Measurements from ENCODE around the gene HBD. TPM values are rescaled to one million over a fixed set of nuclear protein-coding genes. Genes with fewer than 3 reads are reported as not detected.

The HBD gene
- total RNA-seq, 2 experiments from 2014 or later = not detected

- ChIA-PET POLR2A (no interaction called here), CTCF (ENCODE audit: unreplicated experiment) (no interaction called here)
- Histone ChIP-seq H3K36me3 (ENCODE audit: insufficient read depth, low read length) (no peaks in the 10 kb centered on the region), H2AFZ (ENCODE audit: low read length) (no peak within 1 kb of the TSS), H4K20me1 (ENCODE audit: insufficient read depth, low read length) (no peaks in the 10 kb centered on the region), H3K4me2 (ENCODE audit: low read length) (no peak within 1 kb of the TSS), H3K4me3 (ENCODE audit: low read depth, low read length, poor library complexity, severe bottlenecking) (no peak within 1 kb of the TSS), H3K4me1 (ENCODE audit: insufficient read depth, low read length, poor library complexity, severe bottlenecking) (no peaks in the 10 kb centered on the region), H3K9me3 (ENCODE audit: low read length) (no peaks in the 10 kb centered on the region), H3K79me2 (ENCODE audit: insufficient read depth, low read depth, low read length) (no peaks in the 10 kb centered on the region), H3K27ac (ENCODE audit: low read depth, low read length, poor library complexity, severe bottlenecking) (no peak within 1 kb of the TSS), H3K9me2 (ENCODE audit: insufficient read depth, low read length) (no peaks in the 10 kb centered on the region)
- BruUV-seq (replicated peaks) = no TSS peak
- intact Hi-C loops (cut with micrococcal nuclease; ENCODE audit: unreplicated experiment) = no loop called here
- TF ChIP-seq, protein P1, sequence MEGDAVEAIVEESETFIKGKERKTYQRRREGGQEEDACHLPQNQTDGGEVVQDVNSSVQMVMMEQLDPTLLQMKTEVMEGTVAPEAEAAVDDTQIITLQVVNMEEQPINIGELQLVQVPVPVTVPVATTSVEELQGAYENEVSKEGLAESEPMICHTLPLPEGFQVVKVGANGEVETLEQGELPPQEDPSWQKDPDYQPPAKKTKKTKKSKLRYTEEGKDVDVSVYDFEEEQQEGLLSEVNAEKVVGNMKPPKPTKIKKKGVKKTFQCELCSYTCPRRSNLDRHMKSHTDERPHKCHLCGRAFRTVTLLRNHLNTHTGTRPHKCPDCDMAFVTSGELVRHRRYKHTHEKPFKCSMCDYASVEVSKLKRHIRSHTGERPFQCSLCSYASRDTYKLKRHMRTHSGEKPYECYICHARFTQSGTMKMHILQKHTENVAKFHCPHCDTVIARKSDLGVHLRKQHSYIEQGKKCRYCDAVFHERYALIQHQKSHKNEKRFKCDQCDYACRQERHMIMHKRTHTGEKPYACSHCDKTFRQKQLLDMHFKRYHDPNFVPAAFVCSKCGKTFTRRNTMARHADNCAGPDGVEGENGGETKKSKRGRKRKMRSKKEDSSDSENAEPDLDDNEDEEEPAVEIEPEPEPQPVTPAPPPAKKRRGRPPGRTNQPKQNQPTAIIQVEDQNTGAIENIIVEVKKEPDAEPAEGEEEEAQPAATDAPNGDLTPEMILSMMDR (conservative IDR thresholded peaks at IDR 0.05; ENCODE audit: low read length) = no peak
- TF ChIP-seq EZH2phosphoT487 (IDR thresholded peaks at IDR 0.05; ENCODE audit: borderline replicate concordance, low read depth, low read length) = no peak
- DNase-seq (ENCODE audit: low spot score) = no peak
Observed at GRCh38 chr11:5200582-5200981, 33.7 kb downstream of the HBD start, which contains the start of gene OR51V1. TSS of gene OR51V1 (minus strand) at chr11:5200682. CDS start at chr11:5200682, 0 bp downstream.

DNA sequence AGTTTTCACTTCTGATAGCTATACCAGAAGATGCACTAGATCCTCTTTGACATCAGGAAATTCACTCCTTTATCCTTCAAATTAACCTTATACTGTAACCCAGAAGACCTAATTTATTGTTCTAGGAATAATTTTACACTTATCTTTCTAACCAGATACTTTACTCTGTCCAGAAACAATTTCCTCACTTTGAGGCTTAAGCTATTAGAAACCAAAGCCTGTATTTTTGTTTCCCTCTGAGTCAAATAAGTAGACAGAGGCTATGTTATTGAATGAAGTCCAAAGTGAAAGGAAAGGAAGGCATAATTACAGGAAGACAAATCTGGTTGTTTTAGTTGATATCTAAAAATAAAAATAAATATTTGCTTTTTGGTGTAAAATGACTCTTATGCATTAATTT lies 36.0 kb downstream of the HBD start:
- no peaks in the 10 kb centered on the region for H3K79me2 ChIP-seq (ENCODE audit: insufficient read depth, low read depth, low read length)
- H3K36me3 ChIP-seq (ENCODE audit: insufficient read depth, low read length) = no peaks in the 10 kb centered on the region
- CTCF ChIA-PET (ENCODE audit: unreplicated experiment) = no interaction called here
- no TSS peak for BruUV-seq (replicated peaks)
- POLR2A ChIA-PET = interaction anchor here (0.8 kb wide), 1 partner anchor 11 kb away, joined by 3 read pairs; no protein-coding TSS in a partner anchor
- H3K4me1 ChIP-seq (ENCODE audit: insufficient read depth, low read length, poor library complexity, severe bottlenecking) = no peaks in the 10 kb centered on the region
- H3K9me2 ChIP-seq (ENCODE audit: insufficient read depth, low read length) = no peaks in the 10 kb centered on the region
- no peak overlapping the region for H3K27ac ChIP-seq (ENCODE audit: low read depth, low read length, poor library complexity, severe bottlenecking)
- intact Hi-C loops (cut with micrococcal nuclease; ENCODE audit: unreplicated experiment) = no loop called here
- H3K4me2 ChIP-seq (ENCODE audit: low read length) = no peak overlapping the region
- no peaks in the 10 kb centered on the region for H4K20me1 ChIP-seq (ENCODE audit: insufficient read depth, low read length)
- TF ChIP-seq, protein P1 (conservative IDR thresholded peaks at IDR 0.05; ENCODE audit: low read length) = no peak
- TF ChIP-seq EZH2phosphoT487 (IDR thresholded peaks at IDR 0.05; ENCODE audit: borderline replicate concordance, low read depth, low read length) = no peak
- no peak overlapping the region for H3K4me3 ChIP-seq (ENCODE audit: low read depth, low read length, poor library complexity, severe bottlenecking)
- no peak for DNase-seq (ENCODE audit: low spot score)
- H3K9me3 ChIP-seq (ENCODE audit: low read length) = no peaks in the 10 kb centered on the region
- H2AFZ ChIP-seq (ENCODE audit: low read length) = no peak overlapping the region

DNA sequence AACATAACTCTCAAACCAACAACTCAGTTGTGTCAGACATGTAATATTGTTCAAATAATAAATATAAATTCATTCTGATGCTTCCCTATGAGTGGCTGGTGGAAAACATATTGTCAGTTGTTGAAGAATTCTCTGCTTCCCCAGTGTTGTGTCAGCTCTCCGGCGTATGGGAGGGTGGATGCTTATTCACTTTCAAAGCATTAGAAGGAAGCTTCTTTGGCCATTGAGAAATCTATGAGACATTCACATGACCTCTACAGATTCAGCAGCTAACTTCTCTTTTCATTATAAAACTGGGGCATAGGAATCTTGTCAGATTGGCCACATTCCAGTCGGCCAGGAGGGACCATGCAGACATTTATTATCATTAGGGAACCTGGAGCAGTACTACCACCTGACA lies 36.7 kb downstream of the HBD start:
- DNase-seq (ENCODE audit: low spot score) = no peak
- no TSS peak for BruUV-seq (replicated peaks)
- CTCF ChIA-PET (ENCODE audit: unreplicated experiment) = no interaction called here
- Histone ChIP-seq H3K79me2 (ENCODE audit: insufficient read depth, low read depth, low read length) (no peaks in the 10 kb centered on the region), H4K20me1 (ENCODE audit: insufficient read depth, low read length) (no peaks in the 10 kb centered on the region), H3K4me3 (ENCODE audit: low read depth, low read length, poor library complexity, severe bottlenecking) (no peak overlapping the region), H3K4me1 (ENCODE audit: insufficient read depth, low read length, poor library complexity, severe bottlenecking) (no peaks in the 10 kb centered on the region), H3K9me2 (ENCODE audit: insufficient read depth, low read length) (no peaks in the 10 kb centered on the region), H3K27ac (ENCODE audit: low read depth, low read length, poor library complexity, severe bottlenecking) (no peak overlapping the region), H2AFZ (ENCODE audit: low read length) (no peak overlapping the region), H3K9me3 (ENCODE audit: low read length) (no peaks in the 10 kb centered on the region), H3K4me2 (ENCODE audit: low read length) (no peak overlapping the region), H3K36me3 (ENCODE audit: insufficient read depth, low read length) (no peaks in the 10 kb centered on the region)
- intact Hi-C loops (cut with micrococcal nuclease; ENCODE audit: unreplicated experiment) = no loop called here
- TF ChIP-seq, protein P1 (conservative IDR thresholded peaks at IDR 0.05; ENCODE audit: low read length) = no peak
- TF ChIP-seq EZH2phosphoT487 (IDR thresholded peaks at IDR 0.05; ENCODE audit: borderline replicate concordance, low read depth, low read length) = no peak
- POLR2A ChIA-PET = interaction anchor here (0.8 kb wide), 1 partner anchor 12 kb away, joined by 3 read pairs; no protein-coding TSS in a partner anchor

Data from OCI-LY7 (cell line).